Ovary (tissue), 9 donors: ENCODE measurements around the gene C2CD3. TPM values are rescaled to one million over a fixed set of nuclear protein-coding genes. Genes with fewer than 3 reads are reported as not detected.
A peak's percentile ranks its signal among the peaks of the same experiment; 100 is the strongest.

Experiments used
- DNase-seq, 5 donors: peaks; one replicate each; pipeline ENCODE4 v3.0.0-alpha.2; 2019 to 2020
- H3K27ac ChIP-seq, 2 donors: fragments of 200-600 bp; one replicate each; pipeline versions ENCODE4 v1.5.1 to v1.8.0; 2019 to 2022
- H3K27me3 ChIP-seq: fragments of 200-600 bp; one replicate; pipeline ENCODE4 v1.8.0; 2022
- H3K36me3 ChIP-seq: fragments of 200-600 bp; sonication (generic); one replicate; pipeline ENCODE4 v1.5.1; 2019
- H3K4me1 ChIP-seq: one replicate; pipeline ENCODE4 v1.8.1; 2013; ENCODE audit warnings: mild to moderate bottlenecking, moderate library complexity; ENCODE audit not compliant: insufficient read depth
- H3K4me3 ChIP-seq: fragments of 200-600 bp; sonication (generic); one replicate; pipeline ENCODE4 v1.5.1; 2017
- H3K9me3 ChIP-seq, 2 donors: fragments of 200-600 bp in 1 of 2; sonication (generic) in 1 of 2; one replicate each; pipeline versions ENCODE4 v1.5.1 to v1.8.1; 2013 to 2019; ENCODE audit warnings: mild to moderate bottlenecking in 1 of 2, moderate library complexity in 1 of 2
- EP300 ChIP-seq: sonication (generic); formaldehyde crosslinking; IDR thresholded peaks from one replicate; pipeline ENCODE4 v1.6.1; 2017; ENCODE audit warnings: antibody characterized with exemption
- POLR2A ChIP-seq: fragments of 450-650 bp; IDR thresholded peaks from one replicate; pipeline ENCODE4 v1.6.1; 2017; ENCODE audit warnings: antibody characterized with exemption, mild to moderate bottlenecking, moderate library complexity
- WGBS, 3 donors: extraction: QIAGEN DNeasy Blood & Tissue Kit in 1 of 3; methylation state at CpG; one replicate each; pipeline versions ENCODE4 v1.1.5 to v1.1.7; 2013 to 2017; 5-methylcytosine and 5-hydroxymethylcytosine counted together
- intact Hi-C, 4 donors: fragments of 100-400 bp; cut with DNase I; formaldehyde crosslinking; loops; one replicate each; pipeline versions ENCODE4 v1.11.0 to v1.15.1; 2022 to 2023
- polyA plus RNA-seq, 2 donors: library from polyadenylated mRNA; stranded (reverse); fragments of 200-250 nt in 1 of 2; fragments of 350-450 nt in 1 of 2; fragmentation: Illumina TruSeq in 1 of 2; extraction: RNeasy Lipid Tissue Mini Kit (QIAGEN cat#74804) in 1 of 2; gene quantifications; one replicate each; pipeline ENCODE4 v1.2.3, GENCODE V29; 2013 to 2014
- total RNA-seq, 7 donors: library from RNA; depleted of rRNA in 2 of 7; stranded (reverse); fragments of >200 nt in 2 of 7; fragmentation: NEBNext Ultra II Directional in 3 of 7; extraction: Animal tissue kit (Norgen Biotek cat#: 25700) in 3 of 7; gene quantifications; one replicate each; pipeline versions ENCODE4 v1.1.0 to v1.2.4, GENCODE V29; 2016 to 2023
- TF ChIP-seq, protein P1 (sequence below), 3 donors: fragments of 450-650 bp in 2 of 3; fragments of 200-600 bp in 1 of 3; IDR thresholded peaks; one replicate each; pipeline versions ENCODE4 v1.5.1 to v1.8.0; 2016 to 2022; ENCODE audit warnings: antibody characterized with exemption in 3 of 3, mild to moderate bottlenecking in 1 of 3
- donor health status: DM: no; HTN: no; CAD: no; lungs with moderate emphysema.
- donor health status: DM: no; HTN: no; CAD: no.
- donor health status: Bipolar disorder and iron deficiency.
- donor health status: DM: yes; HTN: yes; CAD: no.
- donor health status: DM: no; HTN: no; CAD: no.
- donor health status: DM: yes; HTN: yes; CAD: no.

Gene C2CD3
- total and polyA plus RNA-seq, 9 donors, result 9.3 to 33.5 (median 17.5) TPM

DNA sequence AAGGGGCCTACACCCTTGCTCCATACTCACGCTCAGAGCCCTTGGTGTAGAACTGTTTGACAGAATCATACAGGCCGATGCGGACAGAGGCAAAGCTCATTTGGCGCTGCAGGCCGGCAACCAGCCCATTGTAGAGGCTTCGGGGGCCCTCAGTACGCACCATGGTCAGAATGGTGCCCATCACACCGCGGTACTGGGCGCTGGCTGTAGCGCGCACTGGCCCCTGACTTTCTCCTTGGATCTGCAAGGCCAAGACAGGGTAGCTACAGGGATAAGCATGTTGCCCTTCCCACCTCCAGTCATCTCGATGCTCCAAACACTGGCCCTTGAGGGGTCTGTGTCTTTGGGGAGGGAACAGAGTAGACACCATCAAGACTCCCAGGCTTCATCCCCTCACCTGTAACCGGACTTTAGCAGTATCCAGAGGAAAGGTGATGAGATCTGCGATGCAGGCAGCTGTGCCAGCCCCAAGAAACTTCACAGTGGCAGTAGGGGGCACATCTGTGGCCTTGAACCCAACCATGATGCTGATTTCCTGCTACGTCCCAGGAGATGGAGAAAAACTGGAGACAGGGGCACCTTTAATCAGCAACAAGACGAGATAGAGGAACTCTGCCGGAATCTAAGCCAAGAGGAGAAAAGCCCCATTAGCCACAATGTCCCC, 192.8 kb downstream of the C2CD3 start:
- 93 to 97% (median 95%) methylated on average over 17 to 18 of the region's 18 CpGs for WGBS, 3 donors
- H3K36me3 ChIP-seq, result no peaks in the 10 kb centered on the region
- H3K4me1 ChIP-seq, result no peaks in the 10 kb centered on the region
- no peak overlapping the region for H3K27ac ChIP-seq
- H3K27me3 ChIP-seq, result no peaks in the 10 kb centered on the region
- no peaks in the 10 kb centered on the region for H3K9me3 ChIP-seq
- no peak overlapping the region for H3K4me3 ChIP-seq
- intact Hi-C loops, result no loop called here
- no peak for DNase-seq
- TF ChIP-seq POLR2A, result no peak

GRCh38 chr11:73976451-73977151, 194.2 kb downstream of the C2CD3 start:
- no peaks in the 10 kb centered on the region for H3K9me3 ChIP-seq
- intact Hi-C loops, result no loop called here
- no peak for TF ChIP-seq EP300
- TF ChIP-seq POLR2A, result no peak
- TF ChIP-seq, protein P1, sequence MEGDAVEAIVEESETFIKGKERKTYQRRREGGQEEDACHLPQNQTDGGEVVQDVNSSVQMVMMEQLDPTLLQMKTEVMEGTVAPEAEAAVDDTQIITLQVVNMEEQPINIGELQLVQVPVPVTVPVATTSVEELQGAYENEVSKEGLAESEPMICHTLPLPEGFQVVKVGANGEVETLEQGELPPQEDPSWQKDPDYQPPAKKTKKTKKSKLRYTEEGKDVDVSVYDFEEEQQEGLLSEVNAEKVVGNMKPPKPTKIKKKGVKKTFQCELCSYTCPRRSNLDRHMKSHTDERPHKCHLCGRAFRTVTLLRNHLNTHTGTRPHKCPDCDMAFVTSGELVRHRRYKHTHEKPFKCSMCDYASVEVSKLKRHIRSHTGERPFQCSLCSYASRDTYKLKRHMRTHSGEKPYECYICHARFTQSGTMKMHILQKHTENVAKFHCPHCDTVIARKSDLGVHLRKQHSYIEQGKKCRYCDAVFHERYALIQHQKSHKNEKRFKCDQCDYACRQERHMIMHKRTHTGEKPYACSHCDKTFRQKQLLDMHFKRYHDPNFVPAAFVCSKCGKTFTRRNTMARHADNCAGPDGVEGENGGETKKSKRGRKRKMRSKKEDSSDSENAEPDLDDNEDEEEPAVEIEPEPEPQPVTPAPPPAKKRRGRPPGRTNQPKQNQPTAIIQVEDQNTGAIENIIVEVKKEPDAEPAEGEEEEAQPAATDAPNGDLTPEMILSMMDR (IDR thresholded peaks at IDR 0.05), result no peak
- 95 to 96% (median 95%) methylated on average over 14 of the region's 14 CpGs for WGBS, 3 donors
- no peak overlapping the region for H3K27ac ChIP-seq
- no peaks in the 10 kb centered on the region for H3K4me1 ChIP-seq
- no peak overlapping the region for H3K4me3 ChIP-seq
- H3K27me3 ChIP-seq, result no peaks in the 10 kb centered on the region
- no peaks in the 10 kb centered on the region for H3K36me3 ChIP-seq
- no peak for DNase-seq

DNA sequence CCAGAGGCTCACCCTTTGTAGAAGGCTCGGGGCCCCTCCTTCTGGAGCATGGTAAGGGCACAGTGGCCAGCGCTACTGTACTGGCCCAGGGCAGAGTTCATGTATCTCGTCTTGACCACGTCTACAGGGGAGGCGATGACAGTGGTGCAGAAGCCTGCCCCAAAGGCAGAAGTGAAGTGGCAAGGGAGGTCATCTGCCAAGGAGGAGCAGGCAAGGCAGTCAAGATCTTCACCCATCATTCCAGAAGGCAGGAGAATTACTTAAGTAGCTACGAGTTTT, 195.4 kb downstream of the C2CD3 start:
- Histone ChIP-seq H3K9me3 (no peaks in the 10 kb centered on the region), H3K27ac (no peak overlapping the region), H3K27me3 (no peaks in the 10 kb centered on the region), H3K4me3 (no peak overlapping the region), H3K36me3 (no peaks in the 10 kb centered on the region), H3K4me1 (no peaks in the 10 kb centered on the region)
- TF ChIP-seq, protein P1 (IDR thresholded peaks at IDR 0.05), result no peak
- TF ChIP-seq POLR2A (no peak), EP300 (no peak)
- DNase-seq, result peak in 1 of 5 donors; percentile 11
- intact Hi-C loops, result loop anchor here in 1 of 4 donors (2.0 kb wide), 1 partner anchor 19 kb away; no protein-coding TSS in a partner anchor
- 93 to 97% (median 94%) methylated on average over 6 of the region's 6 CpGs for WGBS, 3 donors

DNA sequence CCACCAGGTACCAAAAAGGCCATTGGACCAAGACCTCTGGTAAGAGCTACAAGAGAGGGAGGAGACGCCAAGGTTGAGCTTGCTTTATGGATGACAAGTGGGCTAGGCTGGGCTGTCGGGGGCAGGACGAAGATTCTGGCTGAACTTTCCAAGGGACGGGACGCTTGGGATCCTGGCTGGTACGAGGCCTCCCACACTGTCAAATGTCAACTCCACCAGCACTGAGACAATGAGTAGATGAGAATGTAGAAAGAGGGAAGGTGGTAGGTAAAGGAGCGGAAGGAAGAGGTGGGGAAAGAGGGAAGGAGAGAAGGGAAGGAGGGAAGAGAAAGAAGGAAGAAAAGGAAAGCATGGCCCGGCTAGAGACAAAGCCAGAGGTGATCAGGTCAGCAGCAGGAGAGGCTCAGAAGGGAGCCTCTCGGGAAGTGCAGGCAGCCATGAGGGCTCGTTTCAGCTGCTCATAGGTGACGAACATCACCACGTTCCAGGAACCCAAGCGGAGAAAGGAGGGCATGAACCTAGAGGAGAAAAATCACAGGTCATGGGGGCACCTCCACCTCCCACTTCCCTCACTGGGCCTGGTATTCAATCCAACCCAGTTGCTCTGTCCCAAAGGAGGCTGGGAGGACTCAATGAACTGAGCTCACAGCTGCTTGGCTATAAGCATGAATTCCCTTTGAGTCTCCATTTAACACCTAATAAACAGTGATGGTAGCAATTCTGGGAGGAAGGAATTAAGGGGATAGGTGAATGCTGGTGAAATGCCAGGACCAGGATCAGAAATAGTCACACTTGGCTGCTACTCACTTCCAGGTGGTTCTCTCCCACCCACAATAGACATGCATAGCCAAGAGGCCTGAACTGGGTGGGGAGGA, 196.0 kb downstream of the C2CD3 start:
- Histone ChIP-seq H3K27me3 (no peaks in the 10 kb centered on the region), H3K9me3 (no peaks in the 10 kb centered on the region), H3K4me3 (no peak overlapping the region), H3K27ac (no peak overlapping the region), H3K4me1 (no peaks in the 10 kb centered on the region), H3K36me3 (no peaks in the 10 kb centered on the region)
- TF ChIP-seq, protein P1 (IDR thresholded peaks at IDR 0.05), result no peak
- TF ChIP-seq EP300, result no peak
- no peak for TF ChIP-seq POLR2A
- no peak for DNase-seq
- 88 to 92% (median 91%) methylated on average over 13 of the region's 13 CpGs for WGBS, 3 donors
- intact Hi-C loops, result loop anchor here in 1 of 4 donors (2.0 kb wide), 1 partner anchor 20 kb away; no protein-coding TSS in a partner anchor
